Endothelial cell of umbilical vein (primary cell): ENCODE results near the gene FAM237A.

ENCODE experiments used
- EZH2 ChIP-seq: IDR thresholded peaks from 2 replicates; pipeline ENCODE4 v1.6.1; 2012; ENCODE audit warnings: borderline replicate concordance, low read depth, mild to moderate bottlenecking, moderate library complexity, low read length, inconsistent platforms; ENCODE audit not compliant: severe bottlenecking
- GATA2 ChIP-seq: IDR thresholded peaks from 2 replicates; pipeline ENCODE4 v1.7.0; 2011; ENCODE audit warnings: low read depth, mild to moderate bottlenecking, moderate library complexity, mixed read lengths, low read length; ENCODE audit not compliant: insufficient read length, insufficient read depth
- POLR2A ChIP-seq: IDR thresholded peaks from 2 replicates; pipeline ENCODE4 v1.6.1; 2012; ENCODE audit warnings: low read depth, mild to moderate bottlenecking, control low read depth, low read length
- POLR2AphosphoS5 ChIP-seq: IDR thresholded peaks from 2 replicates; pipeline ENCODE4 v1.6.1; 2012; ENCODE audit warnings: low read depth, mild to moderate bottlenecking, control low read depth, low read length, moderate library complexity; ENCODE audit not compliant: insufficient read depth
- TF ChIP-seq, protein P1 (sequence below), 2 donors: IDR thresholded peaks; 1 replicate in 1 of 2; 2 replicates in 1 of 2; pipeline ENCODE4 v1.5.1; 2011; ENCODE audit warnings: low read length in 2 of 2, mild to moderate bottlenecking in 2 of 2, moderate library complexity in 2 of 2, control low read depth in 1 of 2, inconsistent platforms in 1 of 2, low read depth in 1 of 2; ENCODE audit not compliant: insufficient read depth in 1 of 2; ENCODE audit errors: extremely low read depth in 1 of 2

DNA sequence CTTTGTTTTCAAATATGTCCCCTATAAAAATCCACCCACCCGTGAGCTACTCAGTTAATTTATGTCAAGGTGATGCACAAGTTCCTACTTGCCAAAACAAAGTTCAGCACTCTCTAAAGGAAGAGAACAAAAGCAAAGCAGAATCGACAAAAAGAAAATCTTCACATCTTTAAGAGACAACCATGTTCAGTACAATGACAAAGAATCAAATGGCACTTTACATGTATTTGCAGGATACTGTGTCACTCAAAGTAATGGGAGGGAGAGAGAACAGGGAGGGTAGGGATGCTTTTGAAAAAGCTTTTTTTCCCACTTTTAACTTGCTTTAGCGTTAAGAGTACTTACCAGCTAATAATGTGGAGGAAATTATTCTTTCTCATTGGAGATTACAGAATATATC, 39.0 kb upstream of the FAM237A start:
- TF ChIP-seq, protein P1, sequence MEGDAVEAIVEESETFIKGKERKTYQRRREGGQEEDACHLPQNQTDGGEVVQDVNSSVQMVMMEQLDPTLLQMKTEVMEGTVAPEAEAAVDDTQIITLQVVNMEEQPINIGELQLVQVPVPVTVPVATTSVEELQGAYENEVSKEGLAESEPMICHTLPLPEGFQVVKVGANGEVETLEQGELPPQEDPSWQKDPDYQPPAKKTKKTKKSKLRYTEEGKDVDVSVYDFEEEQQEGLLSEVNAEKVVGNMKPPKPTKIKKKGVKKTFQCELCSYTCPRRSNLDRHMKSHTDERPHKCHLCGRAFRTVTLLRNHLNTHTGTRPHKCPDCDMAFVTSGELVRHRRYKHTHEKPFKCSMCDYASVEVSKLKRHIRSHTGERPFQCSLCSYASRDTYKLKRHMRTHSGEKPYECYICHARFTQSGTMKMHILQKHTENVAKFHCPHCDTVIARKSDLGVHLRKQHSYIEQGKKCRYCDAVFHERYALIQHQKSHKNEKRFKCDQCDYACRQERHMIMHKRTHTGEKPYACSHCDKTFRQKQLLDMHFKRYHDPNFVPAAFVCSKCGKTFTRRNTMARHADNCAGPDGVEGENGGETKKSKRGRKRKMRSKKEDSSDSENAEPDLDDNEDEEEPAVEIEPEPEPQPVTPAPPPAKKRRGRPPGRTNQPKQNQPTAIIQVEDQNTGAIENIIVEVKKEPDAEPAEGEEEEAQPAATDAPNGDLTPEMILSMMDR (IDR thresholded peaks at IDR 0.05; ENCODE audit: extremely low read depth in 1 of 2, insufficient read depth in 1 of 2, low read depth in 1 of 2, low read length in 2 of 2): no peak
- TF ChIP-seq EZH2 (no peak), POLR2A (no peak), POLR2AphosphoS5 (no peak), GATA2 (no peak)
